Mammary epithelial cell (primary cell): ENCODE results near the gene TLK1.

Source experiments
- CTCF ChIP-seq, 2 donors: IDR thresholded peaks in 1 of 2; conservative IDR thresholded peaks in 1 of 2; 2 replicates each; pipeline ENCODE4 v1.5.1; 2011 to 2012; ENCODE audit warnings: inconsistent platforms in 2 of 2, low read length in 2 of 2, mild to moderate bottlenecking in 2 of 2, control low read depth in 1 of 2, low read depth in 1 of 2; ENCODE audit not compliant: insufficient read depth in 1 of 2; ENCODE audit errors: extremely low read depth in 1 of 2
- EZH2 ChIP-seq: IDR thresholded peaks from 2 replicates; pipeline ENCODE4 v1.6.1; 2012; ENCODE audit warnings: low read length, inconsistent platforms, borderline replicate concordance

DNA sequence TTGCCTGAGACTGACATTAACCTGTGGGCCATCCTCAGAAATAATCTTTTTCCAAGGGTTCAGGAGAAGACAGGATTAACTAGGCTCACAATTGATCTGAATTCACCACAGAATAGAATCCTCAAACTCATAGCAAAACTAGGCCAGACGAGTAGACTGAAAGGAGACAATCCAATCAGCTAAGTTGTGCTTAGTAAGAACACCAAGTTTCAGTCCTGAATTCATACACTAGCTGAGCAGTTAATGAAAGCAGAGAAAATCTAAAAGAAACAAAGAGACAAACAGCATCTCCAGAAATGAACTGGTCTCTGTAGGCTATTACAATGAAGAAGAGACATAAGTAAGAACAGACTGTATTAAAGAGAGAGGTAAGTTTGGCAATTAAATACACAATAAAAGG, 142.2 kb downstream of the TLK1 start:
- TF ChIP-seq CTCF (conservative IDR thresholded peaks at IDR 0.05 in 1 of 2, IDR thresholded peaks at IDR 0.05 in 1 of 2; ENCODE audit: extremely low read depth in 1 of 2, insufficient read depth in 1 of 2, low read depth in 1 of 2, low read length in 2 of 2): no peak
- no peak for TF ChIP-seq EZH2
